Upper lobe of right lung (tissue), 1 donor: ENCODE data around the gene HS3ST2. TPM values are rescaled to one million over a fixed set of nuclear protein-coding genes. Genes with fewer than 3 reads are reported as not detected.
A peak's percentile ranks its signal among the peaks of the same experiment; 100 is the strongest.

Experiments
- ATAC-seq: fragments of 200-7000 bp; cut with Tn5 transposase; one replicate; pipeline ENCODE4 v1.9.1; 2020; ENCODE audit warnings: mild to moderate bottlenecking, moderate library complexity
- DNase-seq: peaks from one replicate; pipeline ENCODE4 v3.0.0-alpha.2; 2020
- H3K27ac ChIP-seq: fragments of 200-600 bp; one replicate; pipeline ENCODE4 v1.8.0; 2022
- H3K27me3 ChIP-seq: fragments of 200-600 bp; one replicate; pipeline ENCODE4 v1.8.0; 2022; ENCODE audit warnings: mild to moderate bottlenecking
- H3K36me3 ChIP-seq: fragments of 200-600 bp; one replicate; pipeline ENCODE4 v1.8.0; 2022
- H3K4me1 ChIP-seq: fragments of 200-600 bp; one replicate; pipeline ENCODE4 v1.8.0; 2022
- H3K4me3 ChIP-seq: fragments of 200-600 bp; one replicate; pipeline ENCODE4 v1.8.0; 2022; ENCODE audit warnings: mild to moderate bottlenecking
- H3K9me3 ChIP-seq: fragments of 200-600 bp; one replicate; pipeline ENCODE4 v1.8.0; 2022
- intact Hi-C: fragments of 100-400 bp; cut with DNase I; formaldehyde crosslinking; loops from one replicate; pipeline ENCODE4 v1.11.0; 2022
- long read RNA-seq: library from polyadenylated mRNA; unstranded; transcript quantifications from one replicate; pipeline ENCODE4 v2.0.0, GENCODE V29; 2021
- total RNA-seq: library from RNA; stranded (reverse); fragmentation: NEBNext Ultra II Directional; extraction: Animal tissue kit (Norgen Biotek cat#: 25700); gene quantifications from one replicate; pipeline ENCODE4 v1.2.1, GENCODE V29; 2021
- TF ChIP-seq, protein P1 (sequence below): fragments of 200-600 bp; IDR thresholded peaks from one replicate; pipeline ENCODE4 v1.8.0; 2022; ENCODE audit warnings: antibody characterized with exemption
- donor health status: DM: no; HTN: yes; CAD: no; lungs with severe emphysema.

HS3ST2 gene
- 9.6 TPM for total RNA-seq
- long read RNA-seq, transcript HS3ST2-201 (2 exons, 2,314 nt), result major isoform, 9 of 31 reads
- long read RNA-seq, partial matches to known transcripts, result 0 of 31 reads
- long read RNA-seq, other reads (novel, unspliced or antisense), result 21 of 31 reads

DNA sequence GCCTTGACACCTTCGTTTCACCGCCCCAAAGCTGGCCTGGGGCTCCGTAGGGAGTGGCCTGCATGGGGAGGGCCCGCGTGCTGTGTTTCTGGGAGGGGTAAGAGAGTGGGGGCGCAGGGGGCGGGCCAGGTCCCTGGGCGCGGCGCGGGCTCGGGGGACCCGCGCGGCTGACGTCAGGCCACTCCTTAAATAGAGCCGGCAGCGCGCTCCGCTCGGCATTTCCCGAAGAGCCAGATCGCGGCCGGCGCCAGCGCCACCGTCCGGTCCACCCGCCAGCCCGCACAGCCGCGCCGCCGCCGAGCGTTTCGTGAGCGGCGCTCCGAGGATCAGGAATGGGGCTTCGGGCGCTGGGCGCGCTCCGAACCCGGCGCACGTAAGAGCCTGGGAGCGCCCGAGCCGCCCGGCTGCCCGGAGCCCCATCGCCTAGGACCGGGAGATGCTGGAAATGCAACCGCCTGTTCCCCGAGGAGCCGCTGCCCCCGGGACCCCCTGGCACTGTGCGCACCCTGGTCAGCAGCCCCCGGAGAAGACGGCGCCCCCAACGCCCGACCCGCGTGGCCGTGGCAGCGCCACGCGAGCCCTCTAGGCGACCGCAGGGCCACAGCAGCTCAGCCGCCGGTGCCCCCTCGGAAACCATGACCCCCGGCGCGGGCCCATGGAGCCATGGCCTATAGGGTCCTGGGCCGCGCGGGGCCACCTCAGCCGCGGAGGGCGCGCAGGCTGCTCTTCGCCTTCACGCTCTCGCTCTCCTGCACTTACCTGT lies at the start of gene HS3ST2:
TSS of gene HS3ST2 (plus strand) at position 215 of the 763 bp plus-strand sequence. CDS start at position 664, 449 bp downstream.
- H3K27me3 ChIP-seq, result peaks cover 45% of the 10 kb centered on the region
- no peaks in the 10 kb centered on the region for H3K4me1 ChIP-seq
- peak within 1 kb of the TSS; percentile 17 for H3K27ac ChIP-seq
- no peaks in the 10 kb centered on the region for H3K36me3 ChIP-seq
- TF ChIP-seq, protein P1, sequence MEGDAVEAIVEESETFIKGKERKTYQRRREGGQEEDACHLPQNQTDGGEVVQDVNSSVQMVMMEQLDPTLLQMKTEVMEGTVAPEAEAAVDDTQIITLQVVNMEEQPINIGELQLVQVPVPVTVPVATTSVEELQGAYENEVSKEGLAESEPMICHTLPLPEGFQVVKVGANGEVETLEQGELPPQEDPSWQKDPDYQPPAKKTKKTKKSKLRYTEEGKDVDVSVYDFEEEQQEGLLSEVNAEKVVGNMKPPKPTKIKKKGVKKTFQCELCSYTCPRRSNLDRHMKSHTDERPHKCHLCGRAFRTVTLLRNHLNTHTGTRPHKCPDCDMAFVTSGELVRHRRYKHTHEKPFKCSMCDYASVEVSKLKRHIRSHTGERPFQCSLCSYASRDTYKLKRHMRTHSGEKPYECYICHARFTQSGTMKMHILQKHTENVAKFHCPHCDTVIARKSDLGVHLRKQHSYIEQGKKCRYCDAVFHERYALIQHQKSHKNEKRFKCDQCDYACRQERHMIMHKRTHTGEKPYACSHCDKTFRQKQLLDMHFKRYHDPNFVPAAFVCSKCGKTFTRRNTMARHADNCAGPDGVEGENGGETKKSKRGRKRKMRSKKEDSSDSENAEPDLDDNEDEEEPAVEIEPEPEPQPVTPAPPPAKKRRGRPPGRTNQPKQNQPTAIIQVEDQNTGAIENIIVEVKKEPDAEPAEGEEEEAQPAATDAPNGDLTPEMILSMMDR, result peak; percentile 13
- ATAC-seq, result peak; percentile 59
- peak; percentile 71 for DNase-seq
- H3K4me3 ChIP-seq, result peak within 1 kb of the TSS; percentile 43
- intact Hi-C loops, result no loop called here
- H3K9me3 ChIP-seq, result no peaks in the 10 kb centered on the region

DNA sequence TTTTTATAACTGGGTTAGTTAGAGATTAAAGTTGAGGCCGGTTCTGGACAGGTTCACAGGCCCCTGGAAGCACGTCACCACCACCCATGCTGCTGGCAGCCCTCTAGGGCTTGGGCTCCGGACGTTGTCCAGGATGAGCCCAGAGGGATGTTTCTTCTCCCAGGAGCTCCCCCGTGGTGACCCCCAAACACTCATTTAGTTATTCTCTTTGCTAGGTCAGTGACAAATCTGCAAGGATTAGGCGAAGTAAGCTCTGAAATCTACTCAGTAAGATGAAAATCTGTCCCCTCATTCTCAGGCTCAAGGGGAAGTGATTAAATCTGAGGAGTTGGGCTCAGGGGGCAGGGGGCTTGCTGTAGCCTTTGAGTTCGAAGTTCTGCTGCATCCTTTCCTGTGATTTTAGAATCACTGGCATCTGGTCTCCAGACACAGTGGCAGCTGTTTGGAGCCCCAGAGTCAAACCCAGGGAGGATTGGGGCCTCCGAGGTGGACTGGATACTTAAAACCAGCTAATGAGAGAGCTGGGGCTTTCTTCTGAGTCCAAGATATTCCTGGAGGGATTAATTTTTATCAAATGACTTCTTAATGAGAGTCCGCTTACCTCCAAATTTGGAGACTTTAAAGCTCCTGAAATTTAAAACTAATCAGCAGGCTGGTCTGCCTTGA lies 49.2 kb upstream of the HS3ST2 start:
- intact Hi-C loops, result no loop called here
- H3K36me3 ChIP-seq, result no peaks in the 10 kb centered on the region
- H3K4me1 ChIP-seq, result no peaks in the 10 kb centered on the region
- no peaks in the 10 kb centered on the region for H3K9me3 ChIP-seq
- no peak overlapping the region for H3K27ac ChIP-seq
- H3K4me3 ChIP-seq, result no peak overlapping the region
- H3K27me3 ChIP-seq, result peaks cover under 1% of the 10 kb centered on the region
- no peak for DNase-seq
- no peak for ATAC-seq
- TF ChIP-seq, protein P1, result no peak

DNA sequence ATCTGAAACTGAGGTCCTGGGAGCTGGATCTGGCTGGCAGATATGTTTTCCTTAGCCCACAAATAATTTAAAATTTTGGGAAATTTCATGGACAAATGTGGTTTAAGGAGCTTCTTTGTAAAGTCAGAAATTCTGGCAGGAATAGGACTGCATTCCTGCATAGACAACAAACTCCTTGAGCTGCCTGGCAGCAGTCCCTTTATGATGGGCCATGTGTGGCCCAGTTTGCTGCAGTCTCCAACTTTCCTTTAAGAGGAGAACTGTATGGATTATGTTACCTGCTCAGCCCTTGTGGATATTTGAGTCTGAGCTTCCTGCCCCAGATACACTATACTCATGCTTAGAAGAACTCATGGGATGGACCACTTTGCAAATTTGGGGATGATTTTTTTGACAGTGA lies 48.5 kb upstream of the HS3ST2 start:
- Histone ChIP-seq H3K4me3 (no peak overlapping the region), H3K9me3 (no peaks in the 10 kb centered on the region), H3K36me3 (no peaks in the 10 kb centered on the region), H3K27ac (no peak overlapping the region), H3K27me3 (peaks cover 5% of the 10 kb centered on the region), H3K4me1 (no peaks in the 10 kb centered on the region)
- TF ChIP-seq, protein P1, result no peak
- no peak for ATAC-seq
- intact Hi-C loops, result no loop called here
- DNase-seq, result no peak

DNA sequence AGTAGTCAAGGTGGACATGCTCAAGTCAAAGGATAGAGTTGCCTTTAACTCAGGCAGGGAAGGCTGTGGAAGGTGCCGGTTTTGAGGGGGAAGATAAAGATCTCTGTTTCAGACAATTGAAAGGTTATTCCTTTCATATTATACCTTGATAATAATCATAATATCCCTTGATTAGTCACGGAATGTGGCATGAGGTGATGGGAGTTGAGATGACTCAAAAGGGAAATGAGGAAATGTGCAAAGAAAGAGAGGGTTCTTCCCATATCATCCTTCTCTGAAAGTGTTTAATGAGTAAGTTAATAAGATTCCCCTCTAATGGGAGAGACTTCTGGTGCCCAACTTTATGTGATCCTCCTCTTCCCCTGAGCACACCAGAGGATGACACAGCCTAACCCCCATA lies 43.1 kb upstream of the HS3ST2 start:
- intact Hi-C loops, result no loop called here

DNA sequence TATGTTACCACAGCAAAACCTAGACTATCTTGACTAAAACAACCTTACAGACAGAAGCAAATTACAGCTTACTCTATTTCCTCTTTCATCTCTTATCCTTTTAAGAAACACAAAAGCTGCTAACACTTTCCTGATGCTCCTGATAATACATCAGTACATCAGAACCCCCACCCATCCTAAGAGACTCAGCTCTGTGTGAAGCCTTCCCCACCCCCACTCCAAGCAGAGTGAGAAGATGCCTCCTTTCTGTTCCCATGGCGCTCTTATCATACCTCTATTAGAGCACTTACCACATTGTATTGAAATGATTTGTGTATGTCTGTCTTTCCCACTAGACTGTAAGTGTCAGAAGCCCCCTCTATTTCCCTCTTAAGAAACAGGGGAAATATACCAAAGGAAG lies 42.4 kb upstream of the HS3ST2 start:
- H3K36me3 ChIP-seq, result no peaks in the 10 kb centered on the region
- peaks cover 10% of the 10 kb centered on the region for H3K27me3 ChIP-seq
- DNase-seq (no peak), ATAC-seq (no peak)
- H3K4me3 ChIP-seq, result no peak overlapping the region
- H3K27ac ChIP-seq, result no peak overlapping the region
- H3K9me3 ChIP-seq, result no peaks in the 10 kb centered on the region
- TF ChIP-seq, protein P1, result no peak
- intact Hi-C loops, result no loop called here
- no peaks in the 10 kb centered on the region for H3K4me1 ChIP-seq

More for the DNA sequence above, 43.1 kb upstream of the HS3ST2 start:
- TF ChIP-seq, protein P1, result no peak
- Histone ChIP-seq H3K27me3 (peaks cover 10% of the 10 kb centered on the region), H3K9me3 (no peaks in the 10 kb centered on the region), H3K27ac (no peak overlapping the region), H3K4me1 (no peaks in the 10 kb centered on the region), H3K36me3 (no peaks in the 10 kb centered on the region), H3K4me3 (no peak overlapping the region)
- no peak for ATAC-seq
- no peak for DNase-seq
